NCI-H187 treated with DMSO at 0.1 percent for 48 hours (cell line): ENCODE data around the gene ARHGAP21.

Source experiments
- DNase-seq: peaks from one replicate; lab custom pipeline; 2025; lab: John Stamatoyannopoulos, UW

The ARHGAP21 gene

GRCh38 chr10:24533981-24534380, 189.7 kb downstream of the ARHGAP21 start:
- DNase-seq, result no peak
